HT1080 (cell line): ENCODE measurements around the gene PLA2R1. TPM values are rescaled to one million over a fixed set of nuclear protein-coding genes. Genes with fewer than 3 reads are reported as not detected.
"Not testable (repeated sequence)": the region's sequence is repeated elsewhere in the genome, so short reads cannot be mapped to it uniquely, and the experiment has no call there.

Experiments used
- DNase-seq: peaks from one replicate; pipeline ENCODE4 v3.0.0-alpha.2; 2015; ENCODE audit warnings: low read depth
- total RNA-seq: library from RNA; depleted of rRNA; stranded (reverse); fragments of >200 nt; shearing (Covaris generic); gene quantifications from 2 replicates; pipeline ENCODE4 v1.2.3, GENCODE V29; 2014

Gene PLA2R1
- total RNA-seq, 1 experiment from 2014 or later: 1.0 TPM

- no peak for DNase-seq
Observed at GRCh38 chr2:160063879-160064612, 1.6 kb upstream of the PLA2R1 start.

- no peak for DNase-seq
Observed at GRCh38 chr2:160063271-160063670, 856 bp upstream of the PLA2R1 start.

DNA sequence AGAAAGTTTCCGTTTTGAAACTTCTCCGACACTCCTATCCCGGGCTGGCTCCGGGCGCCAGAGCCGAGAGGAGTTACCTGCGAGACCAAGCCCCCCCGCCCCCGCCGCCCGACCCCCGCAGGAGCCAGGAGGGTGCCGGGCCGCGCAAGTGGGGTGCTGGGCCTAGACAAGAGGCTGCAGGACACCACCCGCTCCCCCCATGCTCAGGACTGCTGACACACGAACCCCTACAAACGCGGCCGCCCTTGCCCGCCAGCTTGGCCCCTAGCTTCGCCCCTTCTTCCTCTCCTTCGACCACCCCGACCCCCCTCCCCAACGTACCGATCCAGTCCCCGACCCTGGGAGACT lies 497 bp downstream of the PLA2R1 start:
- no peak for DNase-seq

DNA sequence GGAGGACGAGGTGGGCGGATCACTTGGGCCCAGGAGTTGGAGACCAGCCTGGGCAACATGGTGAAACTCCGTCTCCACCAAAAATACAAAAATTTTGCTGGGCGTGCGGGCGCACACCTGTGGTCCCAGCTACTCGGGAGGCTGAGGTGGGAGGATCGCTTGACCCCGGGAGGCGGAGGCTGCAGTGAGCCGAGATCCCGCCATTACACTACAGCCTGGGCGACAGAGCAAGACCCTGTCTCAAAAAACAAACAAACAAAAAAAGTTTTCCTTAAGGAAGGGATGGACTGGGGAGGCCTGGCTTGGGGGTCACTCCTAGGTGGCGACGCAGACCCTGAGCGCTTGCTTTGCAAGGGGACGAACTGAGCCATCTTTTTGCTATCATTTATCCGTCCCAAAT lies 882 bp downstream of the PLA2R1 start:
- DNase-seq: no peak

- no peak for DNase-seq
Observed at GRCh38 chr2:160060297-160060696, 2.1 kb downstream of the PLA2R1 start.

DNA sequence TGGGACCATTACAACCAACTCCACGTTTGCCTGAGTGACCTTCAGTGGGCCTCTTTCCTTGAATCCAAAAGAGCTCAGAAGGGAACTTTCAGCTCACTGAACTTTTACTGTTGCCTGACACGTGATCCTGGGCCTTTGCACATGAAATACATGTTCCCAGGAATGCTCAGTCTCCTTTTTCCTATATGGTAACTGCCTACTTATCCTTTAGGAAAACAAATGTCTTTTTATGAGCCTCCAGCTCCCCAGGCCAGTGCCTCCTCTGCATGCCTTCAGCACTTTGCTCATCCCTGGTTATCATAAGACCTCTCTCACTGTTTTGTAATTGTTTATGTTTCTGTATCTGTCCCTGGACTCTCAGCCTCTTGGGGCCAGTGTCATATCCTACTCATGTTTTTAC lies 5.1 kb downstream of the PLA2R1 start:
- DNase-seq: no peak

DNA sequence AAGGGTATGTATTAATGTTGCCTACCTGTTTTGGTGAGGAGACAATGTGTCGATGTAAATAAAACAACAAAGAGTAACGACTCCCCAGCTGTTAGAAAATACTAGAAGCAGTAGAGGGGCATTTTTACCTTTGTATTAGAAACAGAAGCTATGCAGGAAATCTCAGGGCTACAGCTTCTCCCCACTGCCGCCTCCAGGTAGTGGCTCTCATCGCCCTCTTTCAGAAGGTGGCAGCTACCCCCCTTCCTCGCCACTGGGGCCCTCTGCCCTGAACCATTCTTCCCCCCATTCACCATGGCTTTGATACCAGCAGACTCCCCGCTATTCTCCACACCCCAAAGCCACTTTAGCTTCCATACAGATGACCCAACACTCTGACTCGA lies 6.7 kb downstream of the PLA2R1 start:
- DNase-seq: no peak

DNA sequence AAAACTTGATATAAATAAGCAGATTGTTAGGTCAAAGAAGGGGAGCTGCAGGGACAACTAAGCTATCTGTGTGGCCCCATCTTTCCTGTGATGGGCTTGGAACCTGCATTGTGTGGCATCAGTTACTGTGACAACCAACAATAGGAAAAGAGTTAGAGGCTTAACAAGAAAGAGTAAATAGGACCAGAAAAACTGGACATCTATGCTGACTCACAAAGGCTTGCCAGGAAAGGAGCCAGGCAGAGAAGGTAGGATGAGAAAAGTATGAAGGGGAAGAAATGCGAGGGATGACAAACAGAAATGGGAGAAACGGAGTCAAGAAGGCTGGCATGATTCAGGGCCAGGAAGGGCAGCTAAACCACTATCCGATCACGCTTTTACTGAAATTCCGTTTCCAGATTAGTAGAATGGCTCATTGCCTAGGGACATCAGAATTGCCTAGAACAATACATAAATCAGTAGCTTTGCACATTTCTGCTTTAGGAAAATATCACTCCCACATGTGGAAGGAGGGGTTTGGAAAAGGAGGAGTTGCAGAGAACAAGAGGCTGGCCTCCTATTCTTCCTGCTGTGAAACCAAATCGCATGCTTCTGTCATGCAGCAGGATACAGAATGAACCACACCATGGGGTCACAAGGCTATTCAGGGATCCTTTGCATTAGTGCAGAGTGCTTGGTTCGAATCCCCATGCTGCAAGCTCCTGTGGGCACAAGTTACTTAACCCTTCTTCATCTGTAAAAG lies 7.3 kb downstream of the PLA2R1 start:
- no peak for DNase-seq

- DNase-seq: no peak
Observed at GRCh38 chr2:160053946-160054345, 8.5 kb downstream of the PLA2R1 start.

DNA sequence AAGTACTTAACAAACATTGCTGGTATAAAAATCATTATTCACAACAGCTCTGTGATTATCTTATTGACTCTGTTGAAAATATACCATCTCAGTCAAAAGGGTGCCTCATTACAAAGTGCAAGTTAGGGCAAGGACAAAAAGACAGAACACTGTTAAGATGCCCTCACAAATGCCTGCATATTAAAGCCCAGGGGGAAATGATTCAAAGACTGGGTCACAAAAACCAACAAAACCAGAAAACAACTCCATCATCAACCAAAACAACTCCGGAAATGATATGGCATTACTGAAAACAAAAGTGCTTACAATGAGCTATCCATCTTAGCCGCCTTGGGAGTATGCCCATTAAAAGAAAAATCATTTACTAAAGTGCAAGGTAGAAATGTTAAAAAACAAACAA lies 9.9 kb downstream of the PLA2R1 start:
- DNase-seq: no peak

DNA sequence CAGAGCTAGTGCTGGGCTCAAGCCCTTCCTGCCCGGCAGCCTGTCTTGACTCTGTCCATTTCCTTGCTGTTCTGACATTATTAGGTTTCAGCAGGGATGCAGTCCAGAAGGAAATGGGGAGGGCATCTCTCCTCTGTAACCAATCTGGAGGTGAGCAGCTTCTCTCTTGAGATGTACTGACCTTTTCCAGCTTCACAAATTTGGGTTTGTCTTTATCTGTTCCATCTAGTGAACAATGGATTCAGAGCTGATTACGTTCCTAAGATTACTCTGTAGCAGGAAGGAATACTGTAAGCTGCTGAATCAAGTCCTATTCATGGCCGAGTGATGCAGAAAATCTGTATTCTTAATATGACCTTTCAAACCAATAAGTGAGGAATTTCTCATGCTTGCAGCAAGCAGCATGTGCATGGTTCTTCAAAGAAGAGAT lies 11.0 kb downstream of the PLA2R1 start:
- no peak for DNase-seq

DNA sequence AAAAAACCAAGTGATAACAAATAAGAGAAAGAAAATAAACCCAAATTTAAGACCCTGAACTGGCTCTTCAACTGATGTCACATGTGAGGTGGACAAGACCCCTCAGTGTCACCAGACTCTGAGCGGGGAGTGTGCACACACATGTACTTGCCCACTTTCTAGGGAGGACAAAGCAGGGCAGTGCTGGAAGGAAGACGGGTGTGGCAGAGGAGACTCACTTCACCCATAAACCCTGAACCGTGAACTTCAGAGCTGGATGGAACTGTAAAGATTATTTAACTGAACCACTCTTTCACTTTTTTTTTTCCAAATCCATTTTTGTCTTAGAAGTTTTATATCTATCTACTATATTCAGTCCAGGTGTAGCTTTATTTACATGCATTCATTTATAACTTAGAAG lies 12.3 kb downstream of the PLA2R1 start:
- no peak for DNase-seq

- DNase-seq: no peak
Observed at GRCh38 chr2:160045703-160046210, 16.7 kb downstream of the PLA2R1 start.

DNA sequence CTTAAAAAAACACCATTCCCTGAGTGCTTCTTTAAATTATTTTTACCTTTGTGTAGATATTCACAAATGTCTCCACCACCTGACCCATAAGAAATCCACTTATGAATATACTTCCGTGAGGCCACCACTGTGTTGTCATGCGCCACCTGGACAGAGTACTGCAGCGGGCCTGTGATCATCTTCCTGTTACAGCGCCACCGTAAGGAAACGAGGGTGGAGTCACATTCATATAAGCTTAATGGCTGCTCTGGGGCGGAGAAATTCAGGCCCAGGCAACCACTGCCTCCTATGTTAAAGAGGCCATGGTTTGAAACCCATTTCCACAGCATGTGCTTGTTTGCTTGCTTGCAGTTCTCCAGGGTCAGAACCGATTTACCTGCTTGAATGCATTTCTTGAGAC lies 17.7 kb downstream of the PLA2R1 start:
- DNase-seq: no peak

DNA sequence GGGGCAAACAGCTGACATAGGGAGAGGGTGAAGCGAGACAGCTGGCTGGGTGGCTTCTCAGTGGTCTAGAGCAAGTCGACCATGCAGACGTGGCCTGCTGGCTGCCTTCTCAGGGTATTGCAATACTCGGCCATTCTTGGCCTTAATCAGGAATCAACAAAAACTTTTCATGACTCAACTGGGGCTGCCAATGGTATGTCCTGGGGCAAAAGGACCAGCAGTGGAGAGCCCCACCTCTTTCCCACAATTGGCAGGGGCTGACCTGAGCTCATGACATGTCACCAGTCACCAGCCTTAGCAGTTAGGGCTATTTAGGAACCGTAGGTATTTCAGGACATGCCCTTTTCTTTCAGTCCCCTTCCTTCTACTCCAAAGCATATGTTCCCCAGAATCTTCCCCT lies 19.1 kb downstream of the PLA2R1 start:
- DNase-seq: peak; percentile 17

DNA sequence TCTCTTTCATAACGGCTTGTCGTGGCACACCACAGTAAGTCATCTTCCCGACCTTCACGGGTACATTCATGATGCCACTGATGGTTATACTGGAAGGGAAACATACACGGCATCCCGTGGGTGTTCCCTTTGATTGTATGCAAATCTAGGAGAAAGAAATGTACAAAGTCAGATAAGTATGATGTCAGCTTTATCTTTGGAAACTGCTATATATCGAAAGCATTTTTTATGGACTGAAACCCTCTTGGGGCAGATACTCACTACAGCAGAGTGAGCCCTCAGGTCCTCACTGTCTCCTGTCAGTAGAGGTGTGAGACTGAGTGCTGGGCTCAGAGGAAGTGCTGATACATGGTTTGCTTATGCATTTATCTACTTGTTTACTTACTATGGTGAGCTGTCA lies 20.4 kb downstream of the PLA2R1 start:
- DNase-seq: no peak

GRCh38 chr2:160041091-160041490 lies 21.3 kb downstream of the PLA2R1 start:
- no peak for DNase-seq

DNA sequence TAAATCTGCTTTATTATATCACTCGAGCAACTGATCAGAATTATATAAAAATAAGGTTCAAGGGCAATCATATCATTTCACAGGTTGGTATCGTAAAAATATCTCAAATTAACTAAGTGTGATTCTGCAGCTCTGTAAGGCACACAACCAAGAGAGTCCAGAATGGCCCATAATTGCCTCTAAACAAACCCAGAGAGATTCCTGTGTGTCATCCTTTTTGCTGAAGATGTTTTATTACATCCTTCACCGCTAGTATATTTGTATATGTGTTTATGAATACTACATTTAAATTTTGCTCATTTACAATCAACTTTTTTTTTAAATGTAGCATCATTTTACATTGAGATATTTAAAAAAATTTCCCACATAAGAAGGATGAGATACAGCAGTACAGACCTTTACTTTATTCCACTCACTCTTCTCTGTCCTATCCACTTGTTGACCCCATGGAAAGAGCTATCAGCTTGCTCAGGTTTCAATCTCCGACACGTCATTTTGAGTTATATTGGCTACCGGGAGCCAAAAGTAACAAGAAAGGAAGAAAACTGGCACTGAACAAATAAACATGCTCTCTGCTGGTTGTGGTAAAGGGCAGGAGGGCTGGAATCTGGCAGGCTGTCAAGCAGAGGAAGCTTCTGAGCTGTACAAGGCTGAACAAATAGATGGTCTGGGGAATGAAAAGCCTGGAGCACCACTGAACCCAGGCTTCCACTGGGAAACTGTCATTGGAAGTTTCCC lies 23.1 kb downstream of the PLA2R1 start:
- peak; percentile 96 for DNase-seq

- not testable (repeated sequence) for DNase-seq
Observed at GRCh38 chr2:160038662-160039061, 23.8 kb downstream of the PLA2R1 start.

- DNase-seq: no peak
Observed at GRCh38 chr2:160036736-160037135, 25.7 kb downstream of the PLA2R1 start.

- no peak for DNase-seq
Observed at GRCh38 chr2:160035125-160035524, 27.3 kb downstream of the PLA2R1 start.

DNA sequence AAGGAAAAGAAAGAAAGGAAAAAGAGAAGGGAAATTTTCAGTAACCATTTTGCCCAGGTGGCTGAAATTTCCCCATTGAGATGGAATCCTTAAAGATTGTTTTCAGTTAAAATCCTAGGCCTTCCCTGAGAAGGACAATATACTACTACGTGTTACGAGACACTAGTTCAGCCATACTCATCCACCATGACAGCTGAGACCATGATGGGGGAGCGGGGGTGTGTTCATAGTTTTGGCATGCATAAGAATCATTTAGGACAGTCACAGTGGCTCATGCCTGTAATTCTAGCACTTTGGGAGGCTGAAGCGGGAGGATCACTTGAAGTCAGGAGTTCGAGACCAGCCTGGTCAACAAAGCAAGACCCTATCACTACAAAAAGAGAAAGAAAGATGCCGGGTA lies 28.0 kb downstream of the PLA2R1 start:
- DNase-seq: no peak
